GM19023 (cell line): Measurements from ENCODE around the gene KCNAB1.

ENCODE experiments used
- ATAC-seq: cut with Tn5 transposase; IDR thresholded peaks from one replicate; pipeline ENCODE4 v1.9.1; 2021; ENCODE audit warnings: mild to moderate bottlenecking, moderate library complexity; ENCODE audit not compliant: unreplicated experiment

The KCNAB1 gene

DNA sequence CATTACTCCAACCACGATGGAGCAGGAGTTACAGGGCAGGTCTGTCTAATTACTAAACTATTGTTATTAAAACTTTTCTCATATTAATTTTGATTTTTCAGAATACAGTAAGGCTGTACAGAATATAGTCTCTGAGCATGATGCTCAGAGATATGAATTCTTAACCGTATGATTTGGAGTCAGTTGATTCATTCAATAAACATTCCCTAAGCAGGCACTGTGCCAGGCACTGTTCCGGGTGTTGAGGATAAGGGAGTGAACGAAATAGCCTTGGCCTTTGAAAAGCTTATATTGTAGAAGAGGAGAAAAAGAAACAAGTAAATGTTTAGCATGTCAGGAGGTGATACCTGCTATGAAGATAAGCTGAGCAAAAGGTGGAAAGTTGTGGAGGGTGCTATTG lies 187.3 kb downstream of the KCNAB1 start:
- no peak for ATAC-seq

DNA sequence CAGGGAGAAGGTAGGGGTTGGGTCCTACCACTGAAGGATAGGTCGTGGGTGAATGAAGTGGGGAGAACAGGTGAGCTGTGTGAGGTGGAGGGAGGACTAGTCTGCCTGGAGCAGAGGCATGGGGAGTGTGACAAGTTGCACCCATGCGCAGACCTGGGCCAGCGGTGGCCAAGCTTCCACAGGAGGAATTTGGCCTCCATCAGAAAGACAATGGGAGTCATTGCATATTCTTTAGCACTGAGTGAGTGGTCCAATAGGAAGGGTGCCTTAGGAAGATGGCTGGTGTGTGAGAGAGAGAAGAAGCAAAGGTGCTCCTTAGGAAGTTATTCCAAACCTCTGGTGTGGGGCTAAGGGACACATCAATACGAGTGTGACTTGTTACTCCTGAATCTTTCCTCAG lies 191.1 kb downstream of the KCNAB1 start:
- ATAC-seq: no peak

DNA sequence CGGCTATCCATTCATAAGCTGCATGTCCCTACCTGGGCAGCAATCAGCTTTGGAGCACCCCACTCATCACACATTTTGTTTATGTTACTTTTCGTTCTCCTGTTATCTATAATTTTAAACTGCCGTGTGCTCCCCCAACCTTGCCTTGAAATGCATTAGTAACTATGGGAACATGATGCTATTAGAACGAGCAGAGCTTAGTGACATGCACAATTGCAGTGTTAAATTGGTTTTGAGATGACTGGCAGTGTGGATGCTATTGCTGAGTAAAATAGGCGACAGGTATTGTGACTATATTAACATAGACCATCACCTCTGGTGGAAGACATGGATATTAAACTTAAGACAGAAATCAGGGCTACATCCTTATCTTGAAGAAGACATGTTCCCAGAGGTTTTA lies 191.6 kb downstream of the KCNAB1 start:
- no peak for ATAC-seq

DNA sequence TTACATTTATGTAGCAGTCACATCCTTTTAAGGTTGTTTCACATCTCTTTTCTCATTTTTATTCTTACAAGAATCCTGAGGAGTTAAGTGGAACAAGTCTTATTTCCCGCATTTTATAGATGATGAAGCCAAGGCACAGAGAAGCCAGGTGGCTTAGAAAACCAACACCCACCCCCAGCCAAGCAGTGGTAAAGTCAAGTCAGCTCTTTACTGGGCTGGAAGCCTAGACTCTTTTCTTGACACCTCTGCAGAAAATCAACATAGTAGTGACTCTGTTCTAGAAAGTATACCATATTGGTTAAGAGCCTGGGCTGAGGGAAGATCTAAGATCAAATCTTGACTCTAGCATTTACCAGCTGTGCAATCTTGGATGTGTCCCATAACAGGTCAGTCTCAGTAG lies 195.7 kb downstream of the KCNAB1 start:
- no peak for ATAC-seq

DNA sequence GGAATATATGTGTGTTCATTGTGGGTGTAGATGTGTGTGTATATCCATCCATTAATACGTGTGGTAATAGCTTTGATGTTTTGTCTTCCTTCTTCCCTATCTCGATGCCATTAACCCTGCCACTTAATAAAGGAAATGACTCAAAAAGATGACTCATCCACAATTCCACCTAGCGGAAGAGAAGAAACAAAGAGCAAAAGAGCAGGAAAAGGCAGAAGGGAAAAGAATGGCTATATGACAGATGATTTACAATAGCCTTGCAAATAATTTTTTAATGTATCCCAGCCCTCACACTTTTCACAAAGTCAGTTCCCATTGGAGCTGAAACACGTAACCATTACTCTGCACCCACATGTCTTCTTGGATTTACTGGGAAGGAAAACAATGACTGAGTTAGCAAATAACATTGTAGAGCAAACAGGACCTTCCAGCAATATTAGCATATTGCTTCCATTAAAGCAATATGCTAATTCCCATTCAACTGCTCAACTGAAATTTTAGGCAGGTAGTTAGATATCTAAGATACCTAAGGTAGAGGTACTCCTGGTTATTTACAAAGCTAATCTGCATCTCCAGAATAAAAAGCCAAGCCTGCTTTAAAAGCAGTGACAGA lies 197.2 kb downstream of the KCNAB1 start:
- no peak for ATAC-seq

DNA sequence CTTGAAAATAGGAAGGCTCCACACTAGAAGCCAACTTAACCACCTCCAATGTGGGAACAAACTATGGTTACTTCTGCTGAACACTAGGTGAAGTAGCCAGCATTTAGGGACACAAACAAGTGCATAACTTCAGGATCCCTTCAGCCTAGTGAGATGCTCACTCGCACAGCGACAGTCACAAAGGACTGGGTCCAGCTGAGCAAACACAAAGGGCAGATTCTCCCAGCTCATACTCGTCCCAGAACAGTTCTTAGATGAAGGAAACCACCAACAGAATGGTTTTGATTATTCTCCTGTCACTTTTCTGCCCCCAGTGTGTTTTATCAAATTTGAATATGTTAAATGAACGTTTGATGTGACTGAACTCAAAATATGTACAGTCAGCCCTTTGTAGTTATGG lies 201.6 kb downstream of the KCNAB1 start:
- no peak for ATAC-seq

DNA sequence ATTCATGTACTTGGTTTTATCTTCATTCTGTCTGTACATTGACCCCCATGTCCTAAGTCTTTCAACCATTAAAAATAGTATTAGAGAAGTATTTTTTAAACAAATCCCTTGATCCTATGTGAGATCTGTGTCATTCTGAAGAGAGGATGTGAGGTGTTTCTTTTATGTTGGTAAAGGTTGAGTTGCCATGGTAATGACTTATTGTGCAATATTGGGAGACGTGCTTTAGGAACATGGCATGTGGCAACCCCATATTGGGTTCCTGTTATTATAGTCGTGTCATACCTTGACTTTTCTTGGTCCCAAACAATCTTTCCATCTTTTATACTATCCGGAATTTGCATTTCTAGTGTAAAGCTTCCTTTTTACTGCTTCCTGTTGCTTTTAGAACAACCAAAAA lies 203.1 kb downstream of the KCNAB1 start:
- ATAC-seq: no peak

DNA sequence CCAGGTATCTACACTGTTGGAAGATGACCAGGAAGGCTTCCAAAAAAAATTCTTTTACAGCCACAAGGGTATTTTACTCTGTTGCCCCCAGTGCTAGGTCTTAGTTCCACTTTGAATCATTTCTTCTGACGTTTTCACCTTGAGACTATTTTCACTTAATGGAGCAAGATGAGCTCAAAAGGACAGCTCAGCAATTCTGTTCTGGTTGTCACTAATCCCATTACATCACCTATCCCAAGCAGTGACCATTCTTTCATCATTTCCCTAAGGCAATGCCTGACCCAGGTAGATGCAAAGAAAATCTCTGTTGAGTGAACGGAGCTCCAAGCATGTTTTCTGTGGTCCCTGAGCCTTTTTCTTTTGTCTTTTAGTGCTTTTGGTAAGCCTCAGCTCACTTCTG lies 210.0 kb downstream of the KCNAB1 start:
- ATAC-seq: no peak

DNA sequence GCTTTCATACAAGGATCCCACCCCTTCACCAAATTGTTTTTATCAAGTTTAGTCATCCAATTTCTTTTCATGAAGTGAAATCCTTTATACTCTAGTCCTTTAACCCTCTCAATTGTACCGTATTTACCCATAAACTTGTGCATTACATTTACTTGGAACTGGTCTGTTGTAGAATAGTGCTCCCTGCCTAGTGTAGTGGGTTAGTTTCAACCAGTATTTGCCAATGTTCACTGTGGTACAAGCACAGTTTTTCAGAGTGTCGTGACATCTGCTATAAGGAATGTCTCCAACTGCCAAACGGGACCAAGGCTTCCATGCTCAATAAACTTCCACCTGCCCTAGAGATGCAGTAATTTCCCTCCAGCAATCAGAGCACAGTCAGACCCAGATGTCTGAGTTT lies 211.9 kb downstream of the KCNAB1 start:
- no peak for ATAC-seq

DNA sequence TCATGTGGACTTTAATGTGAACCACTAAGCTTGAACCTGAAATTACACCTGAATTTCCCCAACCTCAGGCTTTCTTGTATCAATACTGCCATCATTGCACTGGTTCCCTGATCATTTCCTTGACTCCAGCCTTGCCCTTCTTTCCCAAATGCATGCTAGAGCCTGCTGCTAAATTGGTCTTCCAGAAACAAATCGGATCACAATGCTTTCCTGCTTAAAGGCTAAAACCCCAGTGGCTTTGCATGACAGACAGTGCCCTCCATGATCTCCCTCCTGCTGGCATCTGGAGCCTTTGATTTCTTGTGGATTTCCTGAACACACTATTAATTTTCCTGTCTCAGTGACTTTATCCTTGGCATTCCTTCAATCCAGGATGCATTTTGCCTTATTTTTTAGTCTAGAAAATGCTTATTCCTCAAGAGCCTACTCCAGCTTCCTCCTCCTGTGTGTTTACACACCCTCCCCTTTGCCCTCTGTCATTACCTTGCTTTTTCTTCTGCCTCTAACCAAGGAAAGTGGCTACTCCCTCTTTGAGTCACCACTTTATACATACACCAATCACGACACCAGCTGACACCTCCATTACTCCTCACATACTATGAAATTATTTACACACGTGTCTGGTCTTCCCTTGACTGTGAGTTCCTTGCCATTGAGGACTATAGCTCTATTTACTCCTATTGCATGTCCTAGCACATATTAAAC lies 214.6 kb downstream of the KCNAB1 start:
- no peak for ATAC-seq

DNA sequence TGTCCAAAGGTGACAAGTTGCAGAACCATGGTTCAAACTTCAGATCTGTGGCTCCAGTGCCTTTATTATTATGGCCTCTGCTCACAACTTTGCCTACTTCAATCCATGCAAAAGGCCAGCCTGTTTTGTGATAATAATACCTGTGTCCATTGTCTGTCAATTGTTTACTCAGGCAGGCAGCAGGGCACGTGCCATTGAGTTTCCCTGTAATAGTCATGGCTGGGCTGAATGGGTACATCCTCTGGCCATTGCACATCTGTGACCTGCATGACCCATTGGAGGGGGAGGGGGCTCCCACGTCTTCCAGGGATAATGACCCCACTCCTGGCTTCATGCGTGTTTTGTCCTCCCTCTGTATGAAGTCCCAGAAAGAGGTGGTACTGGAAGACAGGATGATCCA lies 219.1 kb downstream of the KCNAB1 start:
- no peak for ATAC-seq

DNA sequence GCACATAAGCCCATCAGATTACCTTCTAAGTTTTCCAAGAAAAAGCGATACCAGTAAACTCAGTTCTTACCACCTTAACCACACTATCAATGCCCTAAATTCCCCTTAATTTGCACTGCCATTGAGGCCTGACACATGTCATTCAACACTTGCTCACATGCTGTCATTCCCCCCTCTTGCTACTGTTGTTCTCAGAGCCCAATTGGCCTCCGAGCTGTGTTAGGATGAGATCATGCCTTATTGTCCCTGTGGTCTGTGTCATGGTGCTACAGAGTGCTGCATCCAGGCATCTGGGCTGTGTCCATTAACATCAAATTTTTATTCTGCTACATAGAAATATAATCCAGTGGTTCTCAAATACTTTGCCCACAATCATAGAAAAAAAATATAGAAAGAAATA lies 221.0 kb downstream of the KCNAB1 start:
- no peak for ATAC-seq

DNA sequence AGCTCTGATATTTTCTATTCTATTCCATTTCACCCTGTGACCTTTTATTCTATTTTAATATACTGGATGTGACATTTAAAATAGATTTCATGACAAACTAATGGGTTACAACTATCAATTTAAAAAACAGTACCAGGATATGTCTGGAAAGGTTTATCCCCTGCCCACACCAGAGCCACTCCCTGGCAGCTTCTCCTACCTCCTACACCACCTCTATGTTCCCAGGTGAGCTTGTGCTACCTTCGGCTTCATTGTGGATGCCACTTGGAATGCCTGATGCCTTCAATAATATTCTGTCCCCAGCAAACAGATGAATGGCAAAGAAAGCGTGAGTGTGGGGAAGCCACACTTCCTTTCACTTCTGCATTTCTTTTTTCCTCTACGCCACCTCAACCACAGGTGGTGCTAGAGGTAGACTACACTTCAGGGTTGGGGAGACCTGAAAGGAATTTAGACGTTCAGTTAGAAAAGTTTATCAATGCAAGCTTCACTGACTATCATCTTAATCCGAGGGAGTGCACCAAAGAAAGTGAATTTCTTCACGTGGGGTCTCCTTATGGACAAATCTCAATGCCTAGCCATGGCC lies 221.5 kb downstream of the KCNAB1 start:
- ATAC-seq: peak; percentile 100

DNA sequence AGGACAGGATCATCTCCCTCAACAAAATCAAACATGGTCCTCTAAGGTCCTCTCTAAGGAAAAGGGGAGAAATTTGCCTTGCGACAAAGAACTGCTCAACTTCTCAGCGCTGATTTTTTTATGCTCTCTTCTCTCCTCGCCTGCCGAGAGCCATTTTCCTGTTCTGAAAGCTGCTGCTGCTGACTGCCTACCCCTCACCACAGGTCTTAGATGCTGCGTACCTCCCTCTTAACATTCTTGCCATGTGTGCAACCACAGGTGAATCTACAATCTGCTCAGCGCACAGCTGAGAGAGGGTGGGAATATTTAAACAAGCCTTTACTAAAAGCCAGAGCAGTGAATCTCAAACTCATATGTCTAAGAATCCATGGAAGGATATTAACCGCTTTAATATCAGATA lies 223.8 kb downstream of the KCNAB1 start:
- ATAC-seq: no peak

DNA sequence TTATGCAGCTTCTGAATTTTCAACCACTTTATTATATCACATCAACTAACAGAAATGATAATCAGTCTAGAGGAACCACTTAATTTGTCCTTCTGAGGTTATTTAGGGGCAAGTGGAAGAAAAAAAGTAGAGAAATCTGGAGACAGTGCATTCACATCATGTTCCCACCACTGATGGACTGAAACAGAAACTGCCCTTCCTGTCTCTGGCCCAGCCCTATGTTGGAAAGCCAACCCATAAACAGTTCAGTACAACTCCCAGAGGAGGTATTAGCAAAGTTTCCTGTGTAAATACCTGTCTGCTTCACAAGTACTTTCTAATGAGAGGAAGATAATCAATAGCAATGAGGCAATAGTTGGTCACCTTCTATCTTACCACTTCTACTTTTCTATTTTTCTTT lies 228.7 kb downstream of the KCNAB1 start:
- no peak for ATAC-seq

DNA sequence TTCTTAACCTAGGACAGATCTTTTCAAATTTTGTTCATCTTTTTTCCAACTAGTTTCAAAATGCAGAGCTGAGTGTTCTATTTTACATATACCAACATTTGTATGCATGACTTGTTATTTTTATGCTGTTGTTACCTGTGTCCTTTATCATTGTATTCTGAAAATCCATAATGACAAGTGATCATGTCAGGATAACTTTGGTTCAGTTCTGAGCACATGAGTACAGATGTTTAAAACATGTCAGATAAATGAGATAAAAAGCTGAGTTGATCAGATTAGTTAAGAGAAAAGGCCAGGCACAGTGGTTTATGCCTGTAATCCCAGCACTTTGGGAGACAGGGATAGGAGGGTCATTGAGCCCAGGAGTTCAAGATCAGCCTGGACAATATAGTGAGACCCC lies 229.6 kb downstream of the KCNAB1 start:
- no peak for ATAC-seq

DNA sequence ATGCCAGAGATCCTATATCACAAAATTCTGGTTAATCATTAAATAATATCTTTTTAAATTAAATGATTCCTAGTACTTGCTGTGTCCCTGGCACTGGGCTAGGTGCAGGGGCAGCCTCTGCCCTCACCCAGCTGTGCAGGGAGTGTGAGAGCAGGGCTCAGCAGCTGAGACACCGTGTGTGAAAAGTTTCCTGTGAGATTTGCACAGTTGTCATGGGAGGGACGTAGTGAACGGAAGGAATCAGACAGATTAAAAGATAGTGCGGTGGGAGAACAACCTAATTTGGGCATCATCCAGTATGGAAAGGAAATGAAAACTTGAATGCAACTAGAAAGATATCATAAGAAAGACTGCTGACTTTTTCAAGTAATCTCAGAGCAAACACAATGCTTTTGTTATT lies 230.4 kb downstream of the KCNAB1 start:
- no peak for ATAC-seq

DNA sequence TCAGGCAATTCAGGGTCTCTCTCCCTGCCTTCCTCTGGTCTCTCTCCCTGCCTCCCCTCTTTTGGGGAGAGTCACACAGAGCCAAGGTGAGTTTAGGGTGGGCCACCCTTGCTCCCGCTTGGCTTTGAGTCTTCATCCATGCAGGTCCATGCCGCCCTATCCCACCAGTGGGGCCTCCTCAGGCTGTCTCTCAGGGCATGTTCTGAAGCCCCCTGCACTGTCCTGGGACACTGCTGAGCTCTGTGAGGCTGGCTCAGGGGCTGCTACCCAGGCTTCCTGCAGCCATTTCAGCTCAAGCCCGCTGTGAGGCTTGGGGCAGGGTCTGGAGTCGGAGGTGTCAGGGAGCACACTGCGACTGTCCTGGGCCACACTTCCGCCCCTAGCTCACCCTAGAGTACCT lies 231.4 kb downstream of the KCNAB1 start:
- ATAC-seq: no peak

DNA sequence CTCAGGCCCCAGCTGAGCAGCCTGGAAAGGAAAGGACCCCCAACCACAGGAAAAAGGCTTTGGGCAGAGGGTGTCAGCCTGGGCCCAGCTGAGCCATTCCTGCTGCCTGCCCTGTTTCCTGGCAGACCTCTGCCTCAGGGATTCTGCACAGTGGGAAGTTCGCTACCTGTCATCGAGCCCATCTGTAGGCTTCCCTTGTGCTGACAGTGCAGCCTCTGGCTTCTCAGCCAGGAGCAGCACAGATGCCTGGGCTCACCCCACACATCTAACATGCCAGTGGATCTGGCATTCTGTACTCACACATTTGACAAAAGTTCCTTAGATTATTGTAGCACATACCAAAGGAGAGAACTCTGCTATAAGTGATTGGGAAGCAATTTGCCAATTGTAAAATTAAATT lies 232.3 kb downstream of the KCNAB1 start:
- ATAC-seq: no peak

DNA sequence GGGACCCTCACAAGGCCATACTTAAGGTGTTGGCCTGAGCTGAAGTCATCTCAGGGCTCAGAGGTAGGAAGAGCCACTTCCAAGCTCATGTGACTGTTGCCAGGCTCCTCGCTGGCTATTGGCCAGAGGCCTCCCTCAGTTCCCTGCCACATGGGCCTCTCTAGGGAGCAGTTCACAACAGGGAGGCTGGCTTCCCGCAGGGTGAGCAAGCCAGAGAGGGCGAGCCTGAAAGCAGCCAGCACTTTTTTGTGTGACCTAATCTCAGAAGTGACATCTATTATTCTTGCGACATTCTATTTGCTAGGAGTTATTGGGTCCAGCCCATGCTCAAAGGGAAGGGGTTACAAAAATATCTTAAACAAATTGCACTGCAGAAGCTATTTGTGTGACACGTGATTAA lies 233.2 kb downstream of the KCNAB1 start:
- no peak for ATAC-seq

DNA sequence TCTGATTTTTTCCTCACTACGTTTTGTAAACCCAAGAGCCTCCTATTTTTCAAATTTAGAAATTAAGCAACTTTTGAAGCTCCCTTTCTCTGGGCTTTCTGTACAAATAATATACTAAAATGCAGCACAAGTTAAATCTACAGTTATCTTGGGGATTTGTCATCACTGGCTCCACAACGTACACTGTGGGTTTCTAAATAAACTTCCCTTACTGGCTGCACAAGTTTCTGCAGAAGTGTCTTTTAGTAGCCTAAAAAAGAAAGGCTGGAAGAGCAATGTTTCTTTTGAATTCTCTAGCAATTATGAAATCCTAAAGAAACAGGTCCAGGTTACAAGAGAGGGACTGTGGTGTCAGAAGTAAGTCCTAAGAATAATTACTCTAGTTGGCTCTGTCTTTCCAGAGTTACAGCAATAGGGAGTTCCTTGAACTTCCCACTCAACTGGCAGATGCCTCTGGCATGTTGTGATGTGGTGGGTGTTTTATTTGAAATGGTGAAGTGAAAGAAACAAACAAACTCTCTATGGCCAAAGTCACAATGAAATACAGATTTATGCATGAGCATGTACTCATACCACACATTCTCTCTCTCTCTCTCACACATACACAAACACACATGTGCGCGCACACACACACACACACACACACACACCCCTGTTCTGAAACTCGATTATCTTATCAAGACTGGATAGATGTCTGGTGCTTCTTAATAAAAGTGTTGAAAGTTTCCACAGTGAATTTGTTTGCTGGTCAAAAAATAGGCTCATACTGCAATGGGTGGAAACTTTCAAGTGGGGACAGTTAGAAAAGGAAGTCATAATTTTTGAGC lies 236.4 kb downstream of the KCNAB1 start:
- no peak for ATAC-seq

DNA sequence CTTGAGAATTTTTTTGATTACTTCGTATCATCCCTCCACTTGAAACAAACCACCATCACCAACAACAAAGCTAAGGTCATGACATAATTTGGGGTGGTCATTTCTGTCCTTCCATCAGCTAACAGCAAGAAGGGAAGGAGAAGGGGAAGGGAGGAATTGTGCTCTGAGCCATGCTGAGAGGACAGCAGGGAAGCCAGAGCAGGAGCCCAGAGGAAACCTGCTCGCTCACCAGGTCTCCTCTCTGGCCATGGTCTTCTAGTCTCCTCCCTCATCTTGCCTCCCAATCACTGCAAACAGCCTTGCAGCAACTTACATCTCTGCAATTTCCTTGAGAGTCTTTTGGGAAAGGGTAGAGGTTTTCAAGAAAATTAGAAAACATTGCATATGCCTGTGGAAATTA lies 237.9 kb downstream of the KCNAB1 start:
- no peak for ATAC-seq
